Heart right ventricle (tissue), 16 donors: ENCODE results near the gene PITPNM1. TPM values are rescaled to one million over a fixed set of nuclear protein-coding genes. Genes with fewer than 3 reads are reported as not detected.

Experiments used
- ATAC-seq, 8 donors: fragments of 200-7000 bp; cut with Tn5 transposase; one replicate each; pipeline ENCODE4 v1.9.1; 2020; ENCODE audit warnings: mild to moderate bottlenecking in 8 of 8, moderate library complexity in 8 of 8, moderate number of reproducible peaks in 1 of 8
- DNase-seq, 2 donors: peaks; one replicate each; pipeline ENCODE4 v3.0.0-alpha.2; 2020
- H3K27ac ChIP-seq, 10 donors: fragments of 200-600 bp; sonication (generic) in 2 of 10; one replicate each; pipeline versions ENCODE4 v1.5.0 to v1.8.0; 2020 to 2022; ENCODE audit warnings: mild to moderate bottlenecking in 3 of 10
- H3K27me3 ChIP-seq, 7 donors: fragments of 200-600 bp; one replicate each; pipeline ENCODE4 v1.8.0; 2021 to 2022; ENCODE audit warnings: mild to moderate bottlenecking in 2 of 7
- H3K36me3 ChIP-seq, 9 donors: fragments of 200-600 bp; sonication (generic) in 1 of 9; one replicate each; pipeline versions ENCODE4 v1.5.0 to v1.8.0; 2020 to 2022; ENCODE audit warnings: mild to moderate bottlenecking in 2 of 9
- H3K4me1 ChIP-seq, 9 donors: fragments of 200-600 bp; sonication (generic) in 1 of 9; one replicate each; pipeline versions ENCODE4 v1.5.0 to v1.8.0; 2020 to 2022; ENCODE audit warnings: mild to moderate bottlenecking in 4 of 9
- H3K4me3 ChIP-seq, 10 donors: fragments of 200-600 bp; sonication (generic) in 2 of 10; one replicate each; pipeline versions ENCODE4 v1.5.0 to v1.8.0; 2020 to 2022; ENCODE audit warnings: mild to moderate bottlenecking in 7 of 10, moderate library complexity in 2 of 10
- H3K9me3 ChIP-seq, 11 donors: fragments of 200-600 bp in 10 of 11; sonication (generic) in 2 of 11; one replicate each; pipeline versions ENCODE4 v1.5.0 to v1.8.0; 2013 to 2022; ENCODE audit warnings: mild to moderate bottlenecking in 2 of 11, control low read depth in 1 of 11, moderate library complexity in 1 of 11
- WGBS, 2 donors: extraction: QIAGEN DNeasy Blood & Tissue Kit; methylation state at CpG; one replicate each; pipeline ENCODE4 v1.1.7; 2013; ENCODE audit warnings: inconsistent platforms in 1 of 2; 5-methylcytosine and 5-hydroxymethylcytosine counted together
- intact Hi-C, 10 donors: fragments of 100-400 bp; cut with DNase I; formaldehyde crosslinking; loops; one replicate each; pipeline versions ENCODE4 v1.11.1 to v1.14.2; 2022
- polyA plus RNA-seq, 2 donors: library from polyadenylated mRNA; stranded (reverse); fragments of 200-250 nt; gene quantifications; one replicate each; pipeline ENCODE4 v1.2.3, GENCODE V29; 2013
- total RNA-seq, 10 donors: library from RNA; stranded (reverse); fragmentation: NEBNext Ultra II Directional in 3 of 10; extraction: Animal tissue kit (Norgen Biotek cat#: 25700) in 3 of 10; gene quantifications; one replicate each; pipeline versions ENCODE4 v1.2.1 to v1.2.4, GENCODE V29; 2021 to 2023
- TF ChIP-seq, protein P1 (sequence below), 9 donors: fragments of 200-600 bp; sonication (generic) in 2 of 9; IDR thresholded peaks; one replicate each; pipeline versions ENCODE4 v1.5.0 to v1.8.0; 2021 to 2022; ENCODE audit warnings: antibody characterized with exemption in 9 of 9, mild to moderate bottlenecking in 5 of 9, moderate library complexity in 1 of 9
- donor health status: Arrhythmogenic right ventricular cardiomyopathy.
- donor health status: ischemic (EF 13 %, LVEDD 7.1; RV severe dilation, severe dysfunction).
- donor health status: healthy with polysubstance abuse.
- donor health status: DM: no; HTN: yes; CAD: no.
- donor health status: DM: no; HTN: no; CAD: no.
- donor health status: ischemic (EF 25% LVEDD 6.9; RV normal size, moderate dysfunction).
- donor health status: ischemic (EF 25% LVEDD 5.7; RV mildly dilated, moderate dysfunction).
- donor health status: healthy.
- donor health status: DM: yes; HTN: yes; CAD: no.
- donor health status: Ischemic cardiomyopathy.
- donor health status: ischemic (EF 35%, LVEDD 5.7; RV mildly dilated, moderate dysfunction).
- donor health status: nonischemic (EF 11% LVEDD 7.7; RV severe dilation, severe dysfunction).
- donor health status: DM: yes; HTN: yes; CAD: no.
- donor health status: PGD.
- donor health status: ischemic (EF 29% LVEDD 5.4; RV normal size, mild dysfunction).
- donor health status: nonischemic (EF 23%, LVEDD 6.1; RV moderate dilation, normal function).

The PITPNM1 gene
- total and polyA plus RNA-seq, 12 donors, result 21.3 to 68.9 (median 28.8) TPM

DNA sequence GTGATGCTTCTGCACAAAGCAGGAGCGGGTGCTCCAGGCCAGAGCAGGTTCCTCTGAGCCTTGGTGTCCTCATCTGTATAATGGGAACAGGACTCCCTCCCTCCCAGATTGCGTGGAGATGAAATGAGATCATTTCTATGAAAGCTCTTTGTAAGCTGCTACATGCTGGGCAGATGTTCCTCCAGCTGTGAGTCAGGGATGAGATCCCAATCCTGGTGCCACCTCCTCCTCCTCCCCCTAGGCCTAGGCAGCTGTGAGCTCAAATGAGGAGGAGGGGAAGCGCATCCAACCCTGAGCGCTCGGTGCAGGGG lies 25.1 kb upstream of the PITPNM1 start:
- peaks cover 0 to 23% (median 0%) of the 10 kb centered on the region in 11 donors for H3K9me3 ChIP-seq
- no peak overlapping the region for H3K27ac ChIP-seq
- ATAC-seq (no peak), DNase-seq (no peak)
- no peaks in the 10 kb centered on the region for H3K27me3 ChIP-seq
- TF ChIP-seq, protein P1, sequence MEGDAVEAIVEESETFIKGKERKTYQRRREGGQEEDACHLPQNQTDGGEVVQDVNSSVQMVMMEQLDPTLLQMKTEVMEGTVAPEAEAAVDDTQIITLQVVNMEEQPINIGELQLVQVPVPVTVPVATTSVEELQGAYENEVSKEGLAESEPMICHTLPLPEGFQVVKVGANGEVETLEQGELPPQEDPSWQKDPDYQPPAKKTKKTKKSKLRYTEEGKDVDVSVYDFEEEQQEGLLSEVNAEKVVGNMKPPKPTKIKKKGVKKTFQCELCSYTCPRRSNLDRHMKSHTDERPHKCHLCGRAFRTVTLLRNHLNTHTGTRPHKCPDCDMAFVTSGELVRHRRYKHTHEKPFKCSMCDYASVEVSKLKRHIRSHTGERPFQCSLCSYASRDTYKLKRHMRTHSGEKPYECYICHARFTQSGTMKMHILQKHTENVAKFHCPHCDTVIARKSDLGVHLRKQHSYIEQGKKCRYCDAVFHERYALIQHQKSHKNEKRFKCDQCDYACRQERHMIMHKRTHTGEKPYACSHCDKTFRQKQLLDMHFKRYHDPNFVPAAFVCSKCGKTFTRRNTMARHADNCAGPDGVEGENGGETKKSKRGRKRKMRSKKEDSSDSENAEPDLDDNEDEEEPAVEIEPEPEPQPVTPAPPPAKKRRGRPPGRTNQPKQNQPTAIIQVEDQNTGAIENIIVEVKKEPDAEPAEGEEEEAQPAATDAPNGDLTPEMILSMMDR (IDR thresholded peaks at IDR 0.05), result no peak
- H3K4me3 ChIP-seq, result no peak overlapping the region
- no peaks in the 10 kb centered on the region for H3K4me1 ChIP-seq
- intact Hi-C loops, result no loop called here
- 75 to 85% methylated on average over 5 of the region's 5 CpGs for WGBS, 2 donors
- H3K36me3 ChIP-seq, result no peaks in the 10 kb centered on the region

DNA sequence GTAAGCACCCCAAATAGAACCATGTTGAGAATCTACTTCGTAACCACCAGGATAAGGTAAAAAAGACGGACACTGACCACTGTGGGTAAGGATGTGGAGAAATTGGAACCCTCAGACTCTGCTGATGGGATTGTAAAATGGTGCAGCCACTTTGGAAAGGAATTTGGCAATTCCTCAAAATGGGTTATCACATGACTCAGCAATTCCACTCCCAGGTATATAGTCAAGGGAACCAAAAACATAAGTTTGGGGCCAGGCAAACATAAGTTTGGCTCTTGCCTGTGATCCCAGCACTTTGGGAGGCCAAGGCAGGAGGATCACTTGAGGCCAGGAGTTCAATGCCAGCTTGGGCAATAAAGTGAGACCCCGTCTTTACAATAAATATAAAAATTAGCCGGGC lies 23.2 kb upstream of the PITPNM1 start:
- DNase-seq, result no peak
- intact Hi-C loops, result no loop called here
- 87 to 91% methylated on average over 4 of the region's 4 CpGs for whole genome bisulfite sequencing, 2 donors
- no peak overlapping the region for H3K27ac ChIP-seq
- no peak overlapping the region for H3K4me3 ChIP-seq
- no peaks in the 10 kb centered on the region for H3K4me1 ChIP-seq
- ATAC-seq, result no peak
- TF ChIP-seq, protein P1 (IDR thresholded peaks at IDR 0.05), result no peak
- peaks cover 0 to 4% (median 0%) of the 10 kb centered on the region in 11 donors for H3K9me3 ChIP-seq
- no peaks in the 10 kb centered on the region for H3K36me3 ChIP-seq
- peaks cover 0 to 6% (median 0%) of the 10 kb centered on the region in 7 donors for H3K27me3 ChIP-seq

DNA sequence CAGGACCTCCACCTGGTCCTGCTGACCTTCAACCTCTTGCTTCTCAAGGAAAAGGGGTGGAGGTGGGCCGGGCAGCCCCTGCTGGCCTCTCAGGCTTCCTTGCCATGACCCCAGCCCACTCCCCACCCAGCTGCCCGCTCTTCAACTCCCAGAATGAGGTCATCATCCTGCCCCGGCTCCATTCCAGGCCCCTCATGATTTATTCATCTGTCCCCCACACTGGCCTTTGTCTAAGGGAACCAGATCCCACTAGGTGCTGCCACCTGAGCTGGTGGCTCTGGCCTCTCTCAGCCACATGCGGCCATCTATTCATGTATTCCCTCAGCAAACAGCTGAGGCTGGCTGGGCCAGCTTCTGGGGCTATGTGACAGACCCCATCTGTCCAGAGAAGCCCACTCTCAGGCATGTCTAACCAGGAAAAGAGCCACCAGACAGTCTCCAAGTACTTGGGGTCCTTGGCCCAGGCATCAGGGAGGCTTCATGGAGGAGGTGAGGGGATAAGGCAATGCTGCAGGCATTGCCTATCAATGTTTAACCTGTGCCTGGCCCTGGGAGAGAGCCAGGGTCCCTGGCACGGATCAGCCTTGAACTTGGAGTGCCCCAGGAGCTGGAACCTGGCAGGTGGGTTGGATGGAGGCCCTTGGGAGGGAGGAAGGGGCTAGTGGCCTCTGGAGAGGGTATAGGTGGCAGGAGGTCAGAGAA lies 20.3 kb upstream of the PITPNM1 start:
- no peak overlapping the region for H3K4me3 ChIP-seq
- intact Hi-C loops, result no loop called here
- DNase-seq (no peak), ATAC-seq (no peak)
- no peaks in the 10 kb centered on the region for H3K36me3 ChIP-seq
- peaks cover 0 to 6% (median 0%) of the 10 kb centered on the region in 7 donors for H3K27me3 ChIP-seq
- no peak overlapping the region for H3K27ac ChIP-seq
- no peaks in the 10 kb centered on the region for H3K9me3 ChIP-seq
- TF ChIP-seq, protein P1 (IDR thresholded peaks at IDR 0.05), result no peak
- no peaks in the 10 kb centered on the region for H3K4me1 ChIP-seq
- 71 to 80% methylated on average over 5 of the region's 5 CpGs for WGBS, 2 donors

DNA sequence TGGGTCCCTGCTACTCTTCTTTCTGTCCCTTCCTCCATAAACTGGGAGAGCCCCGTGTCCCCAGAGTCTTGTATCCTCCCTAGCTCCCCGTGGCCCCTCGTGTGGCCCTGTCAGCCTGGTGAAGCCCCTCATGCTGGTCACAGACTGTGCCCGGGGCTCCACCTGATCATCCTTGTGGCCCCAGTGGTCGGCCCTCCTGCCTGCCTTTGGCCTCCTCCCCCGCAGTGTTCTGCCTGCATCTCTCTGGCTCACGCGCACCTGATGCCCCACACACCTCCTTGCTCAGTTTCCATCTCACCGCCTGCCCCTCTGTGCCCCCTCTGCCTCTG lies 19.3 kb upstream of the PITPNM1 start:
- peaks cover 0 to 6% (median 0%) of the 10 kb centered on the region in 7 donors for H3K27me3 ChIP-seq
- H3K9me3 ChIP-seq, result no peaks in the 10 kb centered on the region
- TF ChIP-seq, protein P1 (IDR thresholded peaks at IDR 0.05), result no peak
- H3K4me3 ChIP-seq, result no peak overlapping the region
- H3K36me3 ChIP-seq, result no peaks in the 10 kb centered on the region
- no peak for ATAC-seq
- intact Hi-C loops, result no loop called here
- WGBS, 2 donors, result 79 to 82% methylated on average over 9 of the region's 9 CpGs
- no peak overlapping the region for H3K27ac ChIP-seq
- DNase-seq, result no peak
- no peaks in the 10 kb centered on the region for H3K4me1 ChIP-seq
